SJCRH30 (cell line): ENCODE measurements around the gene SRC. TPM values are rescaled to one million over a fixed set of nuclear protein-coding genes. Genes with fewer than 3 reads are reported as not detected.

Source experiments
- total RNA-seq: library from RNA; depleted of rRNA; stranded (reverse); fragments of >200 nt; shearing (Covaris generic); gene quantifications from 2 replicates; pipeline ENCODE4 v1.2.3, GENCODE V29; 2014; rRNA removed

The SRC gene
- total RNA-seq, 1 experiment from 2014 or later, result 15.4 TPM

Other genes starting within 250 kb of the SRC start
- gene RPN2, start 166.8 kb upstream of the SRC start, total RNA-seq, result 369 and 373 TPM in 2 replicates
- gene MROH8, start 166.6 kb upstream of the SRC start, total RNA-seq, result 2.0 and 2.1 TPM in 2 replicates
- gene GHRH, start 84.3 kb upstream of the SRC start, total RNA-seq, result not detected in 2 replicates
- 28.9 and 32.4 TPM in 2 replicates for gene MANBAL, start 56.5 kb upstream of the SRC start, total RNA-seq
- not detected in 2 replicates for gene NNAT, start 175.1 kb downstream of the SRC start, total RNA-seq
- gene BLCAP, start 181.7 kb downstream of the SRC start, total RNA-seq, result 172 and 191 TPM in 2 replicates